HUES64 (cell line): ENCODE data around the gene DIAPH3.
"Not testable (repeated sequence)": the region's sequence is repeated elsewhere in the genome, so short reads cannot be mapped to it uniquely, and the experiment has no call there.

Source experiments
- H3K27ac ChIP-seq: 2 replicates; pipeline ENCODE4 v1.7.0; 2013; ENCODE audit warnings: low read depth, low read length, inconsistent platforms
- H3K27me3 ChIP-seq: 2 replicates; pipeline ENCODE4 v1.6.1; 2013; ENCODE audit warnings: mild to moderate bottlenecking, low read length; ENCODE audit not compliant: insufficient read depth
- H3K36me3 ChIP-seq: 2 replicates; pipeline ENCODE4 v1.6.1; 2013; ENCODE audit warnings: mild to moderate bottlenecking, low read length; ENCODE audit not compliant: insufficient read depth
- H3K4me1 ChIP-seq: 2 replicates; pipeline ENCODE4 v1.6.1; 2013; ENCODE audit warnings: mild to moderate bottlenecking, low read length, moderate library complexity; ENCODE audit not compliant: insufficient read depth
- H3K4me3 ChIP-seq: 2 replicates; pipeline ENCODE4 v1.5.1; 2013; ENCODE audit warnings: mild to moderate bottlenecking, low read length, moderate library complexity
- H3K9ac ChIP-seq: 2 replicates; pipeline ENCODE4 v1.6.1; 2013; ENCODE audit warnings: mild to moderate bottlenecking, low read depth, low read length
- H3K9me3 ChIP-seq: 2 replicates; pipeline ENCODE4 v1.6.1; 2013; ENCODE audit warnings: low read depth, low read length; ENCODE audit not compliant: insufficient read depth
- WGBS: fragments of 150-250, 120-280 bp; methylation state at CpG from one replicate; pipeline ENCODE4 v1.1.7; 2013; ENCODE audit warnings: missing lambda C conversion rate; 5-methylcytosine and 5-hydroxymethylcytosine counted together

Gene DIAPH3

DNA sequence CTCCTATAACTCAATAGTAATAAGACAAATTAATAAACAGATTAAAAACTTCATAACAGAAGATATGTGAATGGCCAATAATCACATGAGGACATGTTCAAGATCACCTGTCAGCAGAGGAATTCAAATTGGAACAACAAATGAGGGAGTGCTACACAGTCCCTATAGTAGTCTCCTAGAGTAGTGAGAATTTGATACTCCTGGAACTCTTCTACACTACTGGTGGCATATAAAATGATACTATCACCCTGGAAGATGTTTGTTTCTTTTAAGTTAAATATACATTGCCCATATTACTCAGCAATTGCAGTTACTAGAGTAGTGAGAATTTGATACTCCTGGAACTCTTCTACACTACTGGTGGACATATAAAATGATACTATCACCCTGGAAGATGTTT lies 115.4 kb downstream of the DIAPH3 start:
- not testable (repeated sequence) for H3K9ac ChIP-seq, H3K27ac ChIP-seq, H3K9me3 ChIP-seq, H3K36me3 ChIP-seq, H3K27me3 ChIP-seq, H3K4me1 ChIP-seq, H3K4me3 ChIP-seq

DNA sequence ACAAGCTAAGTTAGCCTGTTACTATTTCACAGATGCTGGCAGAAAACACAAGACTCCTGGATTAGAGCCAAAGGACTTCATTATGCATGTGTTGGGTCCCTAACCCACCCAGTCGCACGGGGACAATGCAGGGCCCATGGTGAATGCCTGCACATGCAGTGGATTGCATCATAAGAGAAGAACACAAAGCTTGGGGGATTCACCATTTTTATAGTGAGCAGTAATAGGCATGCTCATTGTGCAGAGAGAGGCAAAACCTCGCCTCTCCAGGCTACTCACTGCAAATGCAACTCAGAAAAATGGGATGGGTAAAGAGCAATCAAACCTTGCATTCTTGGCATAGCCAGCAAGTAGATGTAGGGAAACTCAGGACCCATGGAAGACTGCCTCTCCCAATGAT lies 115.8 kb downstream of the DIAPH3 start:
- no peaks in the 10 kb centered on the region for H3K36me3 ChIP-seq
- no peaks in the 10 kb centered on the region for H3K27me3 ChIP-seq
- H3K9ac ChIP-seq: no peak overlapping the region
- H3K4me1 ChIP-seq: peaks cover 11% of the 10 kb centered on the region; the same call in 1 of the 2 replicates
- 77% methylated on average over 3 of the region's 3 CpGs for WGBS
- H3K4me3 ChIP-seq: no peak overlapping the region
- no peak overlapping the region for H3K27ac ChIP-seq
- H3K9me3 ChIP-seq: no peaks in the 10 kb centered on the region

DNA sequence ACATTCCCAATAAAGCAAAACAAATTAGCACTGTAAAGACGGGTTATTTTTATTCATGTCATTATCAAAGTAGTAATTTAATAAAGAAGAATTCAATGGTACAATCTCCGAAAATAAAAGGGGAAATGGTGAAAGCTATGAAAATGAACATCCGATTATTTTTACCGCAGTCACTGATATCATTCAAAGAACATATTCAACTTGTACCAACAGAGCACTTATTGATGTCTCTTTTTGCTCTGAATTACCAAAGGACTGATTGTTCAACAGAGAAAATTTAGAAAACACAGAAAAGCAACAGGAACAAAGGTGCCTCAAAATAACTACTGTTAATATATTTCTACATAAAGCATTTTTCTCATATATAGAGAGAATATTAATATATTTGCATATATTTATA lies 119.4 kb downstream of the DIAPH3 start:
- Histone ChIP-seq H3K36me3 (peaks cover 10% of the 10 kb centered on the region), H3K9ac (no peak overlapping the region), H3K4me3 (no peak overlapping the region), H3K27ac (no peak overlapping the region), H3K4me1 (peaks cover 11% of the 10 kb centered on the region; the same call in 1 of the 2 replicates), H3K9me3 (no peaks in the 10 kb centered on the region), H3K27me3 (no peaks in the 10 kb centered on the region)
- 94% methylated on average over 3 of the region's 4 CpGs for WGBS

DNA sequence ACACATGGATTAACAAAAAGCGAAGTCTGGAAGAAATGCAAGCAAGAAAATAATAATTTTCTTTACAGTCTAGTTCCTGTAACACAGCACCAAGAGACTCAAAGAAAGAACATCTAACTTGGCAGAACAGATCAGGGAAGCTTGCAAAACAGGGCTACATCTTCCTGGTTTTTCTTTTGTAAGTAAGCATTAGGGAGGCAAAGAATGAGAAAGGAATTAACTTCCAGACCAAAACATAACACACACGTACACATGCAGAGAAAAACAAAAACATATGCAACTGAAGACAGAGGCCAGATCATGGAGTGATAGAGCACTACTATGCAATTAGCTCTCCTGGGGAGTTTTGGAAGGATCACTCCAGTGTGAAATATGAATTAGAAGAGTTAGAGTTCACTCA lies 120.5 kb downstream of the DIAPH3 start:
- H3K27me3 ChIP-seq: no peaks in the 10 kb centered on the region
- peaks cover 11% of the 10 kb centered on the region; the same call in 1 of the 2 replicates for H3K4me1 ChIP-seq
- H3K9ac ChIP-seq: no peak overlapping the region
- H3K9me3 ChIP-seq: no peaks in the 10 kb centered on the region
- H3K4me3 ChIP-seq: no peak overlapping the region
- no peak overlapping the region for H3K27ac ChIP-seq
- peaks cover 10% of the 10 kb centered on the region for H3K36me3 ChIP-seq
- WGBS: 100% methylated on average over 1 of the region's 2 CpGs

DNA sequence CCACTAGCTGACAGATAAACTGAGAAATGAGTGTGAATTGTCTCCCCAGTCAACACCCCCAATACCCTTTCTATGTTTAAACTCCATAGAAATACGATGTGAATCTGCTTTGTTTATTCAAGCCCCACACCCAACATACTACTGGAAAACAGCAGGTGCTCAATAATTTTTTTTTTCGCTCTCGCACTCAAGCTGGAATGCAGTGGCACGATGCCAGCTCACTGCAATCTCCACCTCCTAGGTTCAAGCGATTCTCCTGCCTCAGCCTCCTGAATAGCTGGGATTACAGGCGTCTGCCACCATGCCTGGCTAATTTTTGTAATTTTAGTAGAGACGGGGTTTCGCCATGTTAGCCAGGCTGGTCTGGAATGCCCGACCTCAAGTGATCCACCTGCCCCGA lies 123.1 kb downstream of the DIAPH3 start:
- not testable (repeated sequence) for H3K27me3 ChIP-seq, H3K9me3 ChIP-seq, H3K9ac ChIP-seq, H3K4me3 ChIP-seq, H3K27ac ChIP-seq
- WGBS: 97% methylated on average over 10 of the region's 10 CpGs
- Histone ChIP-seq H3K4me1 (peaks cover 15% of the 10 kb centered on the region), H3K36me3 (peaks cover 10% of the 10 kb centered on the region)

DNA sequence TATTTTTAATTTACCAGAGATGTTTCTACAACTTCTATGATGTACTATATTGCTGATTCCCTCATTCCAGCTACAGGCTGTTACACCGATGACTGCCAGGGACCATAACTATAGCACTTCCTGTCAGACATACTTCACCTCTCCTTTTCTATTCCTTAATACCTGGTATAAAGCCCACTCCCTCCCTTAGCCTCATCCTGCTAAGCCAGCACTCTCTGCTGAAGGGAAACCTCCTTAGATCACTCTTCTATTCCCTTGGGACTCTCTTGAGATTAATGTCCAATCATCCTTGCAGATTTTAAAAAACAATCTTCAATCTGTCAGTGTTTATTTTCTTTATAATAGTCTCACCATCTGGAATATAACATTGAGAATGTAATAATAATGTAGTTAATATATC lies 127.9 kb downstream of the DIAPH3 start:
- 100% methylated on average over 1 of the region's 1 CpG for WGBS
- Histone ChIP-seq H3K4me3 (no peak overlapping the region), H3K9me3 (no peaks in the 10 kb centered on the region), H3K27me3 (no peaks in the 10 kb centered on the region), H3K27ac (no peak overlapping the region), H3K4me1 (peaks cover 7% of the 10 kb centered on the region; the same call in 1 of the 2 replicates), H3K36me3 (no peaks in the 10 kb centered on the region), H3K9ac (no peak overlapping the region)

DNA sequence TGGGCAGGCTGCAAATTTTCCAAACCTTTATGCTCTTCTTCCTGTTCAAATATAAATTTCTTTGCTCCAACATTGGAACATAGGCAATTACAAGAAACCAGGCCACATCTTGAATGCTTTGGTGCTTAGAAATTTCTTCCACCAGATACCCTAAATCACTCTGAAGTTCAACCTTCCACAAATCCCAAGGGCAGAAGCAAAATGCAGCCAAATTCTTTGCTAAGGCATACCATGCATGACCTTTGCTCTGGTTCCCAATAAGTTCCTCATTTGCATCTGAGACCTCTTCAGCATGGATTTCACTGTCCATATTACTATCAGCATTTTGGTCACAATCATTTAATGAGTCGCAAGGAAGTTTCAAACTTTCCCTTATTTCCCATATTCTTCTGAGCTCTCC lies 130.9 kb downstream of the DIAPH3 start:
- 97% methylated on average over 1 of the region's 1 CpG for WGBS

DNA sequence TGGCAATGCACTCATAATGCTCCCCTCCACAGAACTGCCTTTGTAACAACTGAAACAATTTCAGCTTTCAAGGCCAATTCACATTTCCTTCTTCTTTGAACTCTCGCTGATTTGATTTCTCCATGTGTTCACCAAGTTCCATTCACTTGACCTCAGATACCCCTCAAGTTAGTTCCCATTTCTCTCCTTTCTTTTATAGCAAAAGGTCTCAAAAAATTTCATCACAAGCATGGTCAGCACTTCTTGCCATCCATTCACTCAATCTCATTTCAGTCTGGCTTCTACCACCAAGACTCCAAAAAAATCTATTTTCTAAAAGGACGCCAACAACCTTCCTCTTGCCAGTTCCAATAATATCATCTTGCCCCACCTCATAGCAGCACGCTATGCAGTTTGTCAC lies 135.7 kb downstream of the DIAPH3 start:
- Histone ChIP-seq H3K4me1 (no peaks in the 10 kb centered on the region), H3K9me3 (no peaks in the 10 kb centered on the region), H3K9ac (no peak overlapping the region), H3K27ac (no peak overlapping the region), H3K4me3 (no peak overlapping the region), H3K36me3 (peaks cover 4% of the 10 kb centered on the region; the same call in 1 of the 2 replicates), H3K27me3 (no peaks in the 10 kb centered on the region)
- WGBS: 94% methylated on average over 3 of the region's 3 CpGs

More for the DNA sequence above, 130.9 kb downstream of the DIAPH3 start:
- no peak overlapping the region for H3K4me3 ChIP-seq
- H3K9ac ChIP-seq: no peak overlapping the region
- no peaks in the 10 kb centered on the region for H3K27me3 ChIP-seq
- peaks cover 7% of the 10 kb centered on the region; the same call in 1 of the 2 replicates for H3K4me1 ChIP-seq
- H3K27ac ChIP-seq: no peak overlapping the region
- no peaks in the 10 kb centered on the region for H3K9me3 ChIP-seq
- H3K36me3 ChIP-seq: no peaks in the 10 kb centered on the region

DNA sequence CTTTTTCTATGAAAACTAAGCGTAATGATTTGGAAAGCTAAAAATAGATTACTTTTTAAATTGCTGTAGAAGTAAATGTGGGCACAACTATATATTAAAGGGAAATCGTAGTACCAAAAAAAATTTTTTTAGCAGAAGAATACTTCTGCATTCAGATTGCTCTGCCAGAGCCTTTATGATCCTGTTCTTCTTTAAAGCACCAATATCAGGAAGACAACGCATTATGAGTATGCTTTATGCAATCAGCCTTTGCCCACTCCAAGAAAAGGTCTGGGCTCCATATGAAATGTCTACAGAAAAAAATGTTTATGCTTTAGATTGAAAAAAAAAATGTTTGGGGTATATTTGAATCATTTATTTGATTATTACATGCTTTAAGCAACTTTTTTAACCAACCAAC lies 137.4 kb downstream of the DIAPH3 start:
- H3K27me3 ChIP-seq: no peaks in the 10 kb centered on the region
- H3K9ac ChIP-seq: no peak overlapping the region
- H3K4me1 ChIP-seq: no peaks in the 10 kb centered on the region
- H3K4me3 ChIP-seq: no peak overlapping the region
- H3K27ac ChIP-seq: no peak overlapping the region
- WGBS: 98% methylated on average over 2 of the region's 3 CpGs
- peaks cover 4% of the 10 kb centered on the region; the same call in 1 of the 2 replicates for H3K36me3 ChIP-seq
- H3K9me3 ChIP-seq: no peaks in the 10 kb centered on the region

DNA sequence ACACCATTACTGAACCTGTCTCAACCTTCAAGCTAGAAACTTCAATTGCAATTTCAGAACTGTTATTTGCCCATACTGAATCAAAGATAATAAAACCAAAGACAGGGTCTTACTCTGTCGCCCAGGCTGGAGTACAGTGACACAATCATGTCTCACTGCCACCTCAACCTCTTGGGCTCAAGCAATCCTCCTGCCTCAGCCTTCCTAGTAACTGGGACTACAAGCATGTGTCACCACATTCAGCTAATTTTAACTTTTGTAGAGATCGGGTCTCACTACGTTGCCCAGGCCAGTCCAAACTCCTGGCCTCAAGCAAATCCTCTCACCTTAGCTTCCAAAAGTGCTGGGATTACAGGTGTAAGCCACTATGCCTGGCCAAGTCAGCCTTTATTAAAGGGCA lies 143.4 kb downstream of the DIAPH3 start:
- H3K4me3 ChIP-seq: no peak overlapping the region
- H3K36me3 ChIP-seq: peaks cover 4% of the 10 kb centered on the region; the same call in 1 of the 2 replicates
- no peaks in the 10 kb centered on the region for H3K9me3 ChIP-seq
- H3K4me1 ChIP-seq: no peaks in the 10 kb centered on the region
- H3K27ac ChIP-seq: no peak overlapping the region
- 95% methylated on average over 3 of the region's 3 CpGs for WGBS
- no peaks in the 10 kb centered on the region for H3K27me3 ChIP-seq
- no peak overlapping the region for H3K9ac ChIP-seq

DNA sequence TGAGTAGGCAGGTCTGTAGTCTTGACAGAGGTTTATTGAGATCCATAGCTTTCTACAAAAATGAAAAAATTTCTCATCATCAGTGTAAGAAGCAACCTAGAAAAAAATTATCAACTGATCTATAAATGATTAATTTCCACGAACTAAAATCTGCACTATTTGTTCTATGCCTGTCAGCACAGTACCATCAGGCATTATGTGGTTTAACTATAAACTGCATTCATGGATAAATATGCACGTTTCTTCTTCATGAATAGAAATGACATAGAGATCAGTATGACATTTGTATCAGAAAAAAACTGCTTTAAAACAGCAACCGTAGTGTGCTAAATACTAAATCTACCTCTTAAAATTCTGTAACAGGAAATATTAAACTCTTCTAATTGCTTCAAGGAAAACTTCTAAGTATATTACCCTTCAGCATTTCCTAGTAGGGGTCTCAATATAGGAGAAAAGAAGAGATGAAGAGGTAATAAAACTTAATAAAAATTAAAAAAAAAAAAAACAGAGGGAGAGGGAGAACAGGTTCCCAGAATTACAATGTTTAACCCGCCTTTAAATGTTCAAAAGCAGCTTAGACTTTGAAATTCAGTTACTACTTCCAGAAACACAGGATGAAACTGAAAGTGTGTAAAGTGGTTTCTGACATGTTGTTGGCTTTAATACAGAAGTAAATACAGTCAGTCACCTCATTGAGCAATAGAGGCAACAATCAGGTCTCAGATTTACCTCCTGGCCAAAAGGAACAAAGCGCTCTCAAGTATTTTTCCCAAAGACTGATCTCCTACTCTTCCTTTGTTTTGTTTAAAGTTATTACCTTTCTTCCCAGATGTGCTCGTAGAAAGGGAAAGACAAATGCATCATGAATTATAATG lies 144.4 kb downstream of the DIAPH3 start:
- no peaks in the 10 kb centered on the region for H3K9me3 ChIP-seq
- 99% methylated on average over 4 of the region's 6 CpGs for WGBS
- H3K4me1 ChIP-seq: no peaks in the 10 kb centered on the region
- no peak overlapping the region for H3K4me3 ChIP-seq
- H3K36me3 ChIP-seq: 0 out of 2 replicates have a peak, but pooled peaks cover 4% of the 10 kb centered on the region
- H3K9ac ChIP-seq: no peak overlapping the region
- H3K27ac ChIP-seq: no peak overlapping the region
- no peaks in the 10 kb centered on the region for H3K27me3 ChIP-seq
